Thyroid gland (tissue), 4 donors: ENCODE measurements around the gene ZNF358. TPM values are rescaled to one million over a fixed set of nuclear protein-coding genes. Genes with fewer than 3 reads are reported as not detected.

Experiments
- DNase-seq, 2 donors: peaks; one replicate each; pipeline ENCODE4 v3.0.0-alpha.2; 2019
- H3K27ac ChIP-seq, 3 donors: fragments of 200-600 bp; sonication (generic); 1 replicate in 2 of 3; 2 replicates in 1 of 3; pipeline ENCODE4 v1.5.1; 2016 to 2019; ENCODE audit warnings: mild to moderate bottlenecking in 1 of 3, moderate library complexity in 1 of 3
- H3K27me3 ChIP-seq: fragments of 200-600 bp; sonication (generic); one replicate; pipeline ENCODE4 v1.5.1; 2019
- H3K36me3 ChIP-seq, 2 donors: fragments of 200-600 bp; sonication (generic); one replicate each; pipeline ENCODE4 v1.5.1; 2016 to 2019
- H3K4me1 ChIP-seq, 2 donors: fragments of 200-600 bp; sonication (generic); one replicate each; pipeline ENCODE4 v1.5.1; 2017 to 2019
- H3K4me3 ChIP-seq, 3 donors: fragments of 200-600 bp; sonication (generic); replicated peaks in 1 of 3; 1 replicate in 2 of 3; 2 replicates in 1 of 3; pipeline ENCODE4 v1.5.1; 2016; ENCODE audit warnings: mild to moderate bottlenecking in 1 of 3
- H3K9me3 ChIP-seq: fragments of 200-600 bp; sonication (generic); one replicate; pipeline ENCODE4 v1.5.1; 2017
- POLR2A ChIP-seq, 2 donors: fragments of 450-650 bp; IDR thresholded peaks; one replicate each; pipeline ENCODE4 v1.6.1; 2017; ENCODE audit warnings: antibody characterized with exemption in 2 of 2, mild to moderate bottlenecking in 2 of 2, moderate library complexity in 1 of 2
- WGBS, 2 donors: methylation state at CpG; one replicate each; pipeline ENCODE4 v1.1.5; 2017; 5-methylcytosine and 5-hydroxymethylcytosine counted together
- intact Hi-C: fragments of 100-400 bp; cut with DNase I; formaldehyde crosslinking; loops from one replicate; pipeline ENCODE4 v1.15.1; 2023
- total RNA-seq, 4 donors: library from RNA; depleted of rRNA; stranded (reverse); fragments of >200 nt; gene quantifications; one replicate each; pipeline ENCODE4 v1.2.3, GENCODE V29; 2016
- TF ChIP-seq, protein P1 (sequence below), 6 experiments: fragments of 200-600 bp in 3 of 6; fragments of 450-650 bp in 3 of 6; sonication (generic) in 3 of 6; IDR thresholded peaks; one replicate each; pipeline ENCODE4 v1.5.1; 2016 to 2019; ENCODE audit warnings: antibody characterized with exemption in 6 of 6, mild to moderate bottlenecking in 2 of 6, inconsistent platforms in 1 of 6, moderate library complexity in 1 of 6

Gene ZNF358
- total RNA-seq, 4 donors from 2014 or later: 57.6 to 102 (median 69.5) TPM

DNA sequence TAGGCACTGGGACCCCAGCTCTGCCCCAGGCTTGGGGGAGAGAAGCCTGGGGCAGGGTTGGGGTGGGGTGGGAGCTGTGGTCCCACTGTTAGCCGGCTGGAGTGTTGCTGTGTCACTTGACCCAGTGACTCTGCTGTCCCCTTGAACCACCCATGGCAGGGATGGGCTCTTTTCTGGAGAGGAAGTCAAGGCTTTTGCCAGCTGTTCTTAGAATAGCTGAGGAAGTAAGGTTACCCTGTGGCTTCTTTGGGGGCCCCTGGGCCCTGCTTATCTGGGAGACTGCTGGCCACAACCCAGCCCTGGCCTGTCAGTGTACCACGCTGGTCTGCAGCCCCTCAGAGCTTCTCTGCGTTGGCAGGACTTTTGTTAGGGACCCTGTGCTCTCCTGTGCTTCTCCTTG is 28.7 kb downstream of the ZNF358 start:
- intact Hi-C loops: no loop called here
- Histone ChIP-seq H3K9me3 (no peaks in the 10 kb centered on the region), H3K36me3 (peaks cover 36 to 37% of the 10 kb centered on the region in 2 donors), H3K4me3 (no peak overlapping the region), H3K27ac (no peak overlapping the region), H3K4me1 (no peaks in the 10 kb centered on the region), H3K27me3 (no peaks in the 10 kb centered on the region)
- no peak for TF ChIP-seq POLR2A (IDR thresholded peaks at IDR 0.05)
- no peak for DNase-seq
- WGBS, 2 donors: 90% methylated on average over 3 of the region's 3 CpGs

DNA sequence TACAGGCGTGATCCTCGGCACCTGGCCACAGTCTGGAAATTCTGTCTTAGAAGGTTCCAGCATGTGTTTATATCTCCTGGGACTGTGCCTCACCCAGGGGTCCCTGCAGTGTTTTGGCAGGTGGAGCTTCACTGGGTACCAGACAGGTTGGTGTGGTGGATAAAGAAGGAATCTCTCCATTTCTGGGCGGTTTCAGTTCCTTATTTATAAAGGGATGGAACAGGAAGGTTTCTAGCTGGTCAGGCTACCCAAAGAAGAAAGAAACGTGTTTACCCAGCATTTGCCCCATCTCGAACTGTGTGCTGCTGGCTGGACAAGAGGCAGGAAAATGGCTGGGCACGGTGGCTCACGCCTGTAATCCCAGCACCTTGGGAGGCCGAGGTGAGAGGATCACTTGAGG is 29.4 kb downstream of the ZNF358 start:
- Histone ChIP-seq H3K4me1 (no peaks in the 10 kb centered on the region), H3K27ac (no peak overlapping the region), H3K36me3 (peaks cover 33 to 34% of the 10 kb centered on the region in 2 donors), H3K27me3 (no peaks in the 10 kb centered on the region), H3K9me3 (no peaks in the 10 kb centered on the region), H3K4me3 (no peak overlapping the region)
- WGBS, 2 donors: 93 to 97% methylated on average over 8 of the region's 8 CpGs
- intact Hi-C loops: no loop called here
- DNase-seq: no peak
- TF ChIP-seq POLR2A (IDR thresholded peaks at IDR 0.05): no peak
- TF ChIP-seq, protein P1, sequence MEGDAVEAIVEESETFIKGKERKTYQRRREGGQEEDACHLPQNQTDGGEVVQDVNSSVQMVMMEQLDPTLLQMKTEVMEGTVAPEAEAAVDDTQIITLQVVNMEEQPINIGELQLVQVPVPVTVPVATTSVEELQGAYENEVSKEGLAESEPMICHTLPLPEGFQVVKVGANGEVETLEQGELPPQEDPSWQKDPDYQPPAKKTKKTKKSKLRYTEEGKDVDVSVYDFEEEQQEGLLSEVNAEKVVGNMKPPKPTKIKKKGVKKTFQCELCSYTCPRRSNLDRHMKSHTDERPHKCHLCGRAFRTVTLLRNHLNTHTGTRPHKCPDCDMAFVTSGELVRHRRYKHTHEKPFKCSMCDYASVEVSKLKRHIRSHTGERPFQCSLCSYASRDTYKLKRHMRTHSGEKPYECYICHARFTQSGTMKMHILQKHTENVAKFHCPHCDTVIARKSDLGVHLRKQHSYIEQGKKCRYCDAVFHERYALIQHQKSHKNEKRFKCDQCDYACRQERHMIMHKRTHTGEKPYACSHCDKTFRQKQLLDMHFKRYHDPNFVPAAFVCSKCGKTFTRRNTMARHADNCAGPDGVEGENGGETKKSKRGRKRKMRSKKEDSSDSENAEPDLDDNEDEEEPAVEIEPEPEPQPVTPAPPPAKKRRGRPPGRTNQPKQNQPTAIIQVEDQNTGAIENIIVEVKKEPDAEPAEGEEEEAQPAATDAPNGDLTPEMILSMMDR (IDR thresholded peaks at IDR 0.05): no peak

DNA sequence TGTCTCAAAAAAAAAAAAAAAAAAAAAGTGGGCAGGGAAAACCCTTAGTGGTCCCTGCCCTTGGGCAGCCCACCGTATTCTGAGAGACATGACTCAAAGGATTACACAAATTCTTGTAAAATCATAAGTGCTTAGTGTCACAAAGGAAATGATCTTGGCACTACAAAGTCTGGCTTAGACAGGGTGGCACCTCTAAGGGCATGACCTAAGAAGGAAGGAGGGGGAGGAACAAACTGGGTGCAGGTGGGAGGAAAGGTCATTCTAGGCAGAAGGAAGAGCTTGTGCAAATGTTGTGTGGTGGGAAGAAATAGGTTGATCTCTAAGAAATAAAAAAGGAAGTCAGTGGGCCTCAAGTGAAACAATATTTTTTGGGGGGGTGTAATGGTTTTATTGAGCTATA is 30.0 kb downstream of the ZNF358 start:
- intact Hi-C loops: no loop called here
- no peaks in the 10 kb centered on the region for H3K9me3 ChIP-seq
- DNase-seq: no peak
- 74 to 78% methylated on average over 1 of the region's 1 CpG for WGBS, 2 donors
- no peak overlapping the region for H3K4me3 ChIP-seq
- TF ChIP-seq POLR2A (IDR thresholded peaks at IDR 0.05): no peak
- TF ChIP-seq, protein P1 (IDR thresholded peaks at IDR 0.05): no peak
- peaks cover 30 to 31% of the 10 kb centered on the region in 2 donors for H3K36me3 ChIP-seq
- no peaks in the 10 kb centered on the region for H3K27me3 ChIP-seq
- H3K4me1 ChIP-seq: no peaks in the 10 kb centered on the region
- H3K27ac ChIP-seq: no peak overlapping the region

DNA sequence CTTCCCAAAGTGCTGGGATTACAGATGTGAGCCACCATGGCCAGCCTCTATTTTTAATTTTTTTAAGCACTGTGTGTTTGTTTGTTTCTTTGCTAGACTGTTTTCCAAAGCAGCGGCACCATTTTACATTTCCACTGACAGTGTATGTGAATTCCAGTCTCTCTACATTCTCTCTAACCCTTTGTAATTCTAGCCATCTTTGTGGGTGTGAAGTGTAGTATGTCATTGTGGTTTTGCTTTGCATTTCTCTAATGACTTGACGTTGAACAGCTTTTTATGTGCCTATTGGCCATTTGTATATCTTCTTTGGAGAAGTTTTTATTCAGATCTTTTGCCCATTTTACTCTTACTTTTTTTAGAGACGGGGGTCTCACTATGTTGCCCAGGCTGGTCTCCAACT is 31.3 kb downstream of the ZNF358 start:
- intact Hi-C loops: no loop called here
- WGBS, 2 donors: 91 to 94% methylated on average over 3 of the region's 3 CpGs
- no peak for DNase-seq
- Histone ChIP-seq H3K36me3 (peaks cover 17 to 19% of the 10 kb centered on the region in 2 donors), H3K4me3 (no peak overlapping the region), H3K27ac (no peak overlapping the region), H3K4me1 (no peaks in the 10 kb centered on the region), H3K27me3 (no peaks in the 10 kb centered on the region), H3K9me3 (no peaks in the 10 kb centered on the region)
- TF ChIP-seq, protein P1 (IDR thresholded peaks at IDR 0.05): no peak
- no peak for TF ChIP-seq POLR2A (IDR thresholded peaks at IDR 0.05)

DNA sequence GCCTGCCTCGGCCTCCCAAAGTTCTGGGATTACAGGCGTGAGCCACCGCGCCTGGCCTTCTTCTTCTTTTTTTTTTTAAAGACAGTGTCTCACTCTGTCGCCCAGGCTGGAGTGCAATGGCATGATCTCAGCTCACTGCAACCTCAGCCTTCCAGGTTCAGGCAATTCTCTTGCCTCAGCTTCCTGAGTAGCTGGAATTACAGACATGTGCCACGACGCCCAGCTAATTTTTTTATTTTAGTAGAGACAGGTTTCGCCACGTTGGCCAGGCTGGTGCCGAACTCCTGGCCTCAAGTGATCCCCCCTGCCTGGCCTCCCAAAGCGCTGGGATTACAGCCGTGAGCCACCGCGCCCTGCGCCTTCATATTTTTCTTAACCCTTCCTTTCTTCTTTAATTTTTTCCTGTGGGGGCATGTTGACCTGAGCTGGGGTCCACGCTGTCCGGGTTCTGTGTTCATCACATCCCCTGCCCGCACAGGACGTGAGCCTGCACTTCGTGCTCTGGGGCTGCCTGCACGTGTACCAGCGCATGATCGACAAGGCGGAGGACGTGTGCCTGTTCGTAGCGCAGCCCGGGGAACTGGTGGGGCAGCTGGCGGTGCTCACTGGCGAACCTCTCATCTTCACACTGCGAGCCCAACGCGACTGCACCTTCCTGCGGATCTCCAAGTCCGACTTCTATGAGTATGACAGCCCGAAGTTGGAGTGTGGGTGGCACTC is 33.7 kb downstream of the ZNF358 start:
- Histone ChIP-seq H3K4me3 (no peak overlapping the region), H3K4me1 (no peaks in the 10 kb centered on the region), H3K36me3 (peaks cover 10 to 14% of the 10 kb centered on the region in 2 donors), H3K9me3 (no peaks in the 10 kb centered on the region), H3K27me3 (no peaks in the 10 kb centered on the region), H3K27ac (no peak overlapping the region)
- intact Hi-C loops: no loop called here
- 95 to 96% methylated on average over 32 to 36 of the region's 36 CpGs for WGBS, 2 donors
- TF ChIP-seq, protein P1 (IDR thresholded peaks at IDR 0.05): no peak
- TF ChIP-seq POLR2A (IDR thresholded peaks at IDR 0.05): no peak
- no peak for DNase-seq
